ENCODE data around the gene SPTB.

Gene SPTB

GRCh38 chr14:64747327-64747726 lies 132.4 kb downstream of the SPTB start:
- TF ChIP-seq CTCF (IDR thresholded peaks at IDR 0.05; ENCODE audit: borderline replicate concordance, insufficient read depth, low read depth, low read length), result no peak
- no peak overlapping the region for H3K4me3 ChIP-seq (ENCODE audit: low read depth, low read length)

GRCh38 chr14:64746298-64747250 lies 133.1 kb downstream of the SPTB start:
- no peak for TF ChIP-seq CTCF (IDR thresholded peaks at IDR 0.05; ENCODE audit: borderline replicate concordance, insufficient read depth, low read depth, low read length)
- H3K4me3 ChIP-seq (ENCODE audit: low read depth, low read length), result no peak overlapping the region

- no peak for TF ChIP-seq CTCF (IDR thresholded peaks at IDR 0.05; ENCODE audit: borderline replicate concordance, insufficient read depth, low read depth, low read length)
- H3K4me3 ChIP-seq (ENCODE audit: low read depth, low read length), result no peak overlapping the region
Measured at GRCh38 chr14:64745511-64746091, 134.1 kb downstream of the SPTB start.

GRCh38 chr14:64743061-64743460 lies 136.6 kb downstream of the SPTB start:
- no peak overlapping the region for H3K4me3 ChIP-seq (ENCODE audit: low read depth, low read length)
- TF ChIP-seq CTCF (IDR thresholded peaks at IDR 0.05; ENCODE audit: borderline replicate concordance, insufficient read depth, low read depth, low read length), result no peak

- TF ChIP-seq CTCF (IDR thresholded peaks at IDR 0.05; ENCODE audit: borderline replicate concordance, insufficient read depth, low read depth, low read length), result no peak
- no peak overlapping the region for H3K4me3 ChIP-seq (ENCODE audit: low read depth, low read length)
Measured at GRCh38 chr14:64741961-64742360, 137.7 kb downstream of the SPTB start.

- no peak overlapping the region for H3K4me3 ChIP-seq (ENCODE audit: low read depth, low read length)
- TF ChIP-seq CTCF (IDR thresholded peaks at IDR 0.05; ENCODE audit: borderline replicate concordance, insufficient read depth, low read depth, low read length), result no peak
Measured at GRCh38 chr14:64741200-64741599, 138.5 kb downstream of the SPTB start.

All from GM12875 (cell line).